ENCODE results near the gene ALDH5A1.

ALDH5A1 gene

DNA sequence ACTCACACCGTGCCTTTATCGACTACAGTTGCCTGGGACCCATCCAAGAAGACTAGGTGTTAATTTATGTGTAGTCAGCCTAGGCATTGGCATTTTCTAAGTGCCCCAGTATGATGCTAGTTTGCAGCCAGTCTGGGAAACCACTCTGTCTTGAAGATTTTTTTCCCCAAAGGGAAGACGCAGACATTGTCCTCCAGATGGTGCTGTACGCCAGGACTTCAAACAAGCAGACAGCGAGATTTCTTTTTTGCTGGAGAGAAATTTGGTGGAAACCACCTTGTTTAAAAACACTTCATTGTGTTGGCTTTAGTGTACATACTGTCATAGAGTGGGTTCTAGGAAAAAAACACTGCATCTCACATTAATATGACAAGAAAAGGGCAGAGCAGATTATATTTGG lies 30.0 kb downstream of the ALDH5A1 start:
- peak; percentile 56 for DNase-seq (ENCODE audit: low spot score)

DNA sequence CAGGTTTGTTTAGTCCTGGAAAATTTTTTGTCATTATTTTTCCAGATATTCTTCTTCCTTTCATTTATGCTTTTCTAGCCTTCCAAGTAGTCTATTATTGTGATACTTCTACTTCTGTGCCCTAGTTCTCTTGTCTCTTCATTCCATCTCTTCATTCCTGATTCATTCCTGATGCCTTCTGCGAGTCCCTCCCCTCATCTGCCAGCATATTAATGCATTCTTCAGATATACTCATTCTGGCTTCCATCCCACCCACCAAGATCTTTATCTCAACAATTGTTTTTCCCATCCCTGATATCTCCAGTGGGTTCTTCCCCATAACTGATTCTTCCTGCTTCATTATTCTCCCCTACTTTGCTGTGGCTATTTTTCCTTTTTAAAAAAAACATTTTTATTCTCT lies 35.2 kb downstream of the ALDH5A1 start:
- DNase-seq (ENCODE audit: low spot score) = no peak

DNA sequence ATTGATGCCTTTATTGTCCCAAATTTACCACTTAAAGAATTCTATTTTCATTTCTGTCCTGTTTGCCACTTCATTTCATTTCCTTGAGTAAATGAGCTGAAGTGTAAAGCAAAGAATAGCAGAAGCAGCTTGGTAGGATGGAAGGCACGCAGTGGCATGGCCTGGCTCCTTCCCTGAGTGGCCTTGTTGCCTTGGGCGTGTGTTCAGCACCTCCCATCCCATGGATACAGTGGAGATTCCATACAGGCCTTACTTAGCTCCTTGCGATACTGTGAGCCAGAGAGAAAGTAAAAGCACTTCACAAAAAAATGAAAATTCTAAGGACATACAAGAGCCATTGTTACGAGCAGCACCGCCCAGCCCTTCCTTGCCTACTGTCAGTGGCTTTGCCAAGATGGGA lies 39.6 kb downstream of the ALDH5A1 start:
- no peak for DNase-seq (ENCODE audit: low spot score)

DNA sequence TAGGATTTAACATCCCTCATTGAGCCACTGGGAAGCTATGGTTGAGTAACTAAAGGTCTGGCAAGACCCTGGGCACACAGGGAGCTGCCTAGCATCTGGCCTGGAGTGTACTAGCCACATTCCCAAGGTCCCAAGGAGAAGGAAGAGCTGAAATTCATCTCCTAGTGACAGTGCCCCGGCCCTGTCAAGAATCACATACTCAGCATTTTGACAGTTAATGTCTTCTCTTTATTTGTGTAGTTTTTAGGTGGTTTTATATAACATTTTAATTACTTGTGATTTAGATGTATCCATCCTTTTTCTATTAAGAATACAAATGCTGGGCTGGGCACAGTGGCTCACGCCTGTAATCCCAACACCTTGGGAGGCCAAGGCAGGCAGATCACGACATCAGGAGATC lies 40.4 kb downstream of the ALDH5A1 start:
- DNase-seq (ENCODE audit: low spot score) = no peak

DNA sequence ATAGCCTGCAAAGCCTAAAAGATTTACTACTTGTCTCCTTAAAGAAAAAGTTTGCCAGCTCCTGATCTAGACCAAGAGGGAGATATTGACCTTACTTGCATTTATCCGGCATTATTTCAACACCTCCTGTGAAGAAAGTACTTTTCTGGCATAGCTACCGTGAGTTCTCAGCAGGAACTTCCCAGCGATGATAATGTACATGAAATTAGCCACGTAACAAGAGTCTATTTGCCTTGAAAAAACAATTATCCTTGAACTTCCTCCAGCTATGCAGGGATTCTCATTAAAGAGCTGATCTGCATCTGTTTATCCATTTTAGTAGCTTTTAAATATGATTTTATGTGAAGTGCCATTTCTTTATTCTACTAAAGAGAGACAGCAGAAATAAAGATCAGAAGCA lies 41.7 kb downstream of the ALDH5A1 start:
- no peak for DNase-seq (ENCODE audit: low spot score)

DNA sequence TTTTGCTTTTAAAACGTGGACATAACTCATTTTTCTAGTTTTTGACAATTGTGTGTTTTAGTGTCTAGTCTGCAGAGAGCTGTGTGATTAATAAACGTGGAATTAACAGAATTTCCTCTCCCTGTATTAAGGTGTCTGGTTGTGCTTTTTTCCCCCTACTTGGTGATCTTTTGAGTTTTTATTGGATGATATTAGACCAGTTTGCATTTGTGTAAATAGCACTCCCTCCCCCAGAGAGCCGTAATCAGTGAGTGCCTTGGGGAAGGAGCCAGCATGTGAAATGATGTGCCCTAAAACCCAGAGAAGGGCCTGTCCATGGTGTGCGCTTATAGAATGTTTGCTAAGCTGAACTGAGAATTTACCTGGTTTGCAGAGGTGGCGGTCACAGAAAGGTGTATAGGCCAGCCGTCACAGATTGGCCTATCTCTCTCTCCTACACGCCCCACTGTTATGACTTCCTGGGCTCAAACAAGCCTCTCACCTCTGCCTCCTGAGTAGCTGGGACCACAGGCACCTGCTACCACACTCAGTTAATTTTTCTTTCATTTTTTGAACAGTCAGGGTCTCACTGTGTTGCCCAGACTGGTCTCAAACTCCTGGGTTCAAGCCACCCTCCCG lies 42.4 kb downstream of the ALDH5A1 start:
- no peak for DNase-seq (ENCODE audit: low spot score)

DNA sequence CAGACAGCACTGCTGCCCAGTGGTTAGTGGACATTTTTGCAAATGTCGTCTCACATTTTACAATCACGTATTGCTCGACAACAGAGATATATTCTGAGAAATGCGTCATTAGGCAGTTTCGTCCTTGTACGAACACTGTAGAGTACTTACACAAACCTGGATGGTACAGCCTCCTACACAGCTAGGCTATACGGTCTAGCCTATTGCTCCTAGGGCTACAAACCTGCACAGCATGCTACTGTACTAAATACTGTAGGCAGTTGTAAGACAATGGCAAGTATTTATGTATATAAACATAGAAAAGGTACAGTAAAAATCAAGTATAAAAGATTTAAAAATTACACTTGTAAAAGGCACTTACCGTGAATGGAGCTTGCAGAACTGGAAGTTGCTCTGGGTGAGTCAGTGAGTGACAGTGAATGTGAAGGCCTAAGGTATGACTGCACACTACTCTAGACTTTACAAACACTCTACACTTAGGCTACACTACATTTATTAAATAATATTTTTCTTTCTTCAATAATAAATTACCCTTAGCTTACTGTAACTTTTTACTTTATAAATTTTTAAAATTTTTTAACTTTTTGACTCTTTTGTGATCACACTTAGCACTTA lies 43.1 kb downstream of the ALDH5A1 start:
- DNase-seq (ENCODE audit: low spot score) = peak; percentile 47

DNA sequence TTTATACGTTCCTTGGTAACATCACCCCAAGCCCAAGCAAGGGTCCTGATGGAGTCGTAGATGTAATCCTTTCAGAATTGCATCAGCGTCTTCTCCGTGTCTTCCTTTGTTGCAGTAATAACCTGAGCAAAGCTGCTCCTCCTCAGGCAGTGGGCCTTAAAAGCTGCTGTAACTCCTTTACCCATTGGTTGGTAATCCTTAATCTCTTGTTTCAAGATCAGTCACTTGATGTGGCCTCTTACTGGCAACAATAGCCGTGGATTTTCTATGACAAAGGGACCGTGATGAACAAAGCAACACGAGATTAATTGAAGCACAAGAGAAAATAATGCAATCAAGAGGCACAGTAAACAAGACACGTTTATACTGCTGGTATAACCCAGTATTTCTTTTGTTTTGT lies 44.6 kb downstream of the ALDH5A1 start:
- no peak for DNase-seq (ENCODE audit: low spot score)

DNA sequence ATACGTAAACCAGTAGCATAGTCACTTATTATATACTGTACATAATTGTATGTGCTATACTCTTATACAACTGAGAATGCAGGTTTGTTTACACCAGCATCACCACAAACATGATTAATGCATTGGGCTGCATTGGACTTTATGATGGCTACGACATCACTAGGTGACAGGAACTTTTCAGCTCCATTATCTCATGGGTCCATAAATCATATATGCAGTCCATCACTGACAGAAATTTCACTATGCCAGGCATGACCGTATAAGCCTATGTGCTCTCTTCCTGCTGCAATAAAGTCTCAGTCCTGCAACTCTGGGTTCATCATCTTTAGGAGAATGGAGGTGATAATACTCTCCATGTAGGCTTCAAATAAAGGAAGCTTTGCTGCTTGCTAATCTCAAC lies 45.4 kb downstream of the ALDH5A1 start:
- DNase-seq (ENCODE audit: low spot score) = no peak

DNA sequence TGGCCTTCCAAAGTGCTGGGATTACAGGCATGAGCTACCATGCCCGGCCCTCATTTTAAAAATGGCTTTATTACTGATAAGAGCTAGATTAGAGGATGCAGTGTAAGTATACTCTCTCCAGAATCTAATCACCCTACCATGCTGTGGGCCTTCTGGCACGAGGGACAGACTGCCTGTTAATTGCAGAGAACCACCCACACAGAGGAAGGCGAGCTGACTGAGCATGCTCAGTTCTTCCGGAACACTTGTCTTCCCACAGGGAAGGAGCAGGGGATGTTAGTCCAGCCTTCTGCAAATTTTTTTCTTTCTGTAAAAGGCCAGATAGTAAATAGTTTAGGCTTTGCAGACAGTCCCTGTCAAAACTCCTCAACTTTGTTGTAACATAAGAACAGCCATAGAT lies 48.9 kb downstream of the ALDH5A1 start:
- DNase-seq (ENCODE audit: low spot score) = no peak

DNA sequence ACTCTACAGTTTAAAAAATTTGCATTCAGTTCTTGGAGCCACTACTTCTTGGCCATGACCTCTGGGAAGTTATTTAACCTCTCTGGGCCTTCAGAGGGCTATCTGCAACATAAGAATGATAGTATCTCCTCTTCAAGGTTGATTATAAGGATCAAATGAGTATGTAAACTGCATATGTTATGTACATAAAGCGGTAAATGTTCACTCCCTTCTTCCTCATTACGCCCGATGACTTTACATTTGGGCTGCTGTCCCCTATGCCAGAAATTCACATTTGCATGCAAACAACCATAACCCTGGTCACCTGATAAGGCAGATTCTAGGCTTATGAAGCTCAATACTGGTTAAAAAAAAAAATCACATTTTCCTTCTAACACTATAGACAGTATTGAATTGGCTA lies 50.4 kb downstream of the ALDH5A1 start:
- DNase-seq (ENCODE audit: low spot score) = no peak

DNA sequence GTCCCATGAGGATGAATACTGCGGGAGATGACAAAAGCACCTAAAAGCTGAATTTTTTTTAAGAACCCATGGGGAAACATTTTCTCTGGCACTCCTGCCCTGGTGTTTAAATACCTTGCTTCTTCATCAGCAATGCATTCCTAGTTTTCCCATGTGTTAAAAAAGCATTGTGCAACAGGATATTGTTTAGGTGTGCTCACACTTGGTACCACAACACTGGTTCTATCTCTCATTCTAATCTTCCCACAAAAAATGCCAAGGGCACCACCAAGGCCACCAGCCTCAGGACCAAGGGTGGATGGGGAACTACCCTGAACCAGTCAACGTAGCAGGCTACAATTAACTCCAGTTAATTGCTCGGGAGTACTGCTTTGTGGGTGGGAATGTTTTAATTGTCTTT lies 50.9 kb downstream of the ALDH5A1 start:
- DNase-seq (ENCODE audit: low spot score) = no peak

DNA sequence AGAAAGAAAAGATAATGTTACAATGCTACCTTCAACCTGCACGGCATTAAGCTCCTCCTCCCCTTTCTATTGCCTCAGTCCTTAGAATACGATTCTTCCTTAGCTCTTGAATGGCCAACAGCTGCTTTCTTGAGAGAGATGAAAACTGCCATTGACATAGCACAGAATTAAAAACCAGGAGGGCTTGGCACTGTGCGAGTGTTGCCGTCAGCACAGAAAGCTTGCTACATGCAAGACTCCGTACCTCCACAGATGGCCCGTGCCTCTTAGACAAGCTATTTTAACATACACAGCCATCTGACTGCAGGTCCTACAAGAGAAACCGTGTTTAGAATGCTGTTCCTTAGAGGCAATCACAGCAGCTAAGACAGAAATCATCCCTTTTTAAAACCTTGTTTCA lies 51.7 kb downstream of the ALDH5A1 start:
- no peak for DNase-seq (ENCODE audit: low spot score)

DNA sequence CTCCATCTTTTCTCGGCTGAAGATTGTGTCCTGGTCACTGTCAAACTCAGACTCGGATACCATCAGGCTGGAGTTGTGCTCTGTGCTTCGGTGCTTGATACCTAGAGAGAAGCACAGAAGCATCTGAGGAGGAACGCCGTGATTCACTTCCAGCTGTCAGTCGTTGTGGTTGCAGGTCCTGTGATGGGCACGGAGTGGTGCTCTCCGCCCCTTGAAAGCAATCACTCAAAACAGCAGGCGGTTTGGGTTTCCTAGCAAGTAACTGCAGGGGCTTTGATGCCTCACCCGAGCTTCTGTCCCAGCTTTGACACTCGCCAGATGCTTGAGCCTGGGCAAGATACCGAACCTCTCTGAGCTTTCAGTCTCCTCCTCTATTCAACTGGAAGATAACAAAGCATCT lies 52.5 kb downstream of the ALDH5A1 start:
- DNase-seq (ENCODE audit: low spot score) = no peak

DNA sequence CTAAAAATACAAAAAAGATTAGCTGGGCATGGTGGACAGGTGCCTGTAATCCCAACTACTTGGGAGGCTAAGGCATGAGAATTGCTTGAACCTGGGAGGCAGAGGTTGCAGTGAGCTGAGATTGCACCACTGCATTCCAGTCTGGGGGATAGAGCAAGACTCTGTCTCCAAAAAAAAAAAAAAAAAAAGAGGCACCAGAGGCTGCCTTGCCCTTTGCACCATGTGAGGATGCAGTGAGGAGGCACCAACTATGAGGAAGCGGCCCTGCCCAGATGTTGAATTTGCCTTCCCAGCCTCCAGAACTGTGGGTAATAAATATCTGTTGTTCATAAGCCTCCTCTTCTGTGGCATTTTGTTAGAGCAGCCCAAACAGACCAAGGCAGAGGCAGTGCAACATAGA lies 54.4 kb downstream of the ALDH5A1 start:
- no peak for DNase-seq (ENCODE audit: low spot score)

DNA sequence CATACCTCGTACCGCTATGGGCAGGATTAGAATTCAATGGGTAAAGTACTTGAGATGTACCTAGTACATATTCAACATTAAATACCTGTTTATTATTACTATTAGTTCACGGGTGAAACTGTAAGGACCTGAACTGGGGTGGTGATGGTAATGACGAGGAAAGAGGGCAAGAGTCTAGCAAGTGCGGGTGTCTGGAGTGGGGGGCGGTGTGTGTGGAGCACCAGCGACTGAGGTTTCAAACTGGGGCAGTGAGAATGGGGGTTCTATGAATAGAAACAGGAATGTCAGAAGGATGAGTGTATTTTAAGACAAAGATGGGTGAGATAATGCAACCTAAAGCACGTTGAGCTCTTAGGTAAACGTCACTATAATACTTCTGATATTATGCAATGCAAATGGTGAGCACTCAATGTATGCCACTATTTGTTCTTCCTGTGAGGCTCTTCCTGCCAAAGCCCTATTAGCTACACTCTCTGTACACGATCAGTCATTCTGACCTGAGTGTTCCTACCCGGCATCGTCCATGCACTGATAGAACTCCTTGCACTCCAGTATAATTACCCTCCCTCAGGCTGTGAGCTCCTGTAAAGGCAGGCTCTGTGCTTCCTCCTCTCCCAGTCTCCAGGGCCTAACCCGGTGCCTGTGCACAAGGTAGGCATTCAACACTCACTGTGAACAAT lies 55.0 kb downstream of the ALDH5A1 start:
- DNase-seq (ENCODE audit: low spot score) = no peak

DNA sequence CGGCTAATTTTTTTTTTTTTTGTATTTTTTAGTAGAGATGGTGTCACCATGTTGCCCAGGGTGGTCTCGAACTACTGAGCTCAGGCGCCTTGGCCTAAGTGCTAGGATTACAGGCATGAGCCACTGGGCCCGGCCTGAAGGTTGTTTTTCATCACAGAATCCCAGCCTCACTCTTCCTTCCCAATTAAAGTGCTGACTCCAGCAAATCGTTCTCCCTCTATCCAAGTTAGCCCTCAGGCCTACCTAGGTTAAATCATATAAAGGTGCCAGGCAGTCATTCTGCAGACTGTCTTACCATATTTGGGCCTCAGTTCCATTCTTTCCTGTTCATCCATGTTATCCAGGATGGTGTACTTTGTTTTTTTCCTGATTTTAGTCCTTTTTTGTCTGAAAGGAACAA lies 56.4 kb downstream of the ALDH5A1 start:
- no peak for DNase-seq (ENCODE audit: low spot score)

DNA sequence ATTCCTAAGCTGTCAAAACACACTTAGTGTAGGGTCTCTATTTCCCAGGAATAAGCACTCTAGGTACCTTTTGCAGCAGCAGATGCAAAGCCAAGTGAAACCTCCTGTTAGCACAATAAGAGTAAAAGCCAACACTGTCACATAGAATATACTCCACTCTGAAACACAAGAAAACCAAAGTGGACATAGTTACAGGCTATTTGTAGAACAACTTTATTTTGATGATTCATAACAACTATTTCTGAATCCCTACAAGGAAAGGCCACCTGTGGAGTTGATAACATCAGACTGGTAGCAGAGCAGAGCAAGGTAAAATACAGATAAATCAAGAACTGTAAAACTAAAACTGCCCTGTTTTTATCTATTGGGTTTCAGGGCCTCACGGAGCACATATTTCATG lies 59.7 kb downstream of the ALDH5A1 start:
- DNase-seq (ENCODE audit: low spot score) = no peak

DNA sequence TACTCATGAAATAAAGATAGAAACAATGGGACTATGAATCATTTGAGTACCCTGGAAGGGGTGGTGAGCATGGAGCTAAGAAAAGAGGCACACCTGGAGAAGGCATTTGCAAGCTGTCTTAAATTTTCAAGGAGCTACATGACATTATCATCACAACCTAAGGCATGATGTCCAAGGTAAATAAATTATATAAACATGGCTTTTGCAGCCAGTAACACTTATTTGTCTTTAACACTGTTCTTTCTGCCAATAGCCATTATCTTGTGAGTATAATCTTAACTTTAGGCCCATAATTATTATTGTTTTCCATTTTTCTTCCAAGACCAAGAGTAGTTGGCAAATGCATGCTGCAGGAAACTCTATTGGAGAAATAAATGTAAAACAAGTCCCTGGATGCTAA lies 63.7 kb downstream of the ALDH5A1 start:
- no peak for DNase-seq (ENCODE audit: low spot score)

DNA sequence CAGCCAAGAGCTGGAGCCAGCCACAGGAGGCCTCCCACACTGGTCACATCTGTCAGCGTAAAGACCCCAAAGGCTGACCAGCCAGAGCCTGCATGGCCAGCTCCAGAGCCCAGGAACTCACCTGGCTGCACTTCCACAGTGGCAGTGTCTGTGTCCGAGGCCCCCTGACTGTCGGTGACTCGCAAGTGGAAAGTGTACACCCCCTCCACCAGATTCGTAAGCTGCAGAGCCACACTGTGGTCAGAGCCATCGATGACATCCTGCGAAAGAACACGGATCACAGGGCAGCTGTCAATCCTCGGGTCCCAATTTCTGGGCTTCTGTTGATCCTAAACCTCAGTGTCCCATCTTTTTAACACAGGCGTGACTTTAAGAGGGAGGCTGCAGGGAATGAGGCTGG lies 69.3 kb downstream of the ALDH5A1 start:
- no peak for DNase-seq (ENCODE audit: low spot score)

DNA sequence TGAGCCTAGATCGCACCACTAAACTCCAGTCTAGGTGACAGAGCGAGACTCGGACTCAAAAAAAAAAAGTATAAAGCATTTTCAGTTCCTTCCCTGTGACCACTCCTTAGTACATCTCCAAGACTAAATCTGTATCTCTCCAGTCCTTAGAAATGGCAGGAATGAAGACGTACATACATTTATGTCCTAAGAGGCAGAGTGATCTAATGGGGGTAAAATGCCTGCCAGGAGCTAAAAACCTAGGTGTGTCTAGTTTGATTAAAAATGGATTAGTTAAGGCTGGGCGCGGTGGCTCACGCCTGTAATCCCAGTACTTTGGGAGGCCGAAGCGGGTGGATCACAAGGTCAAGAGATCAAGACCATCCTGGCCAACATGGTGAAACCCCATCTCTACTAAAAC lies 70.4 kb downstream of the ALDH5A1 start:
- DNase-seq (ENCODE audit: low spot score) = no peak

DNA sequence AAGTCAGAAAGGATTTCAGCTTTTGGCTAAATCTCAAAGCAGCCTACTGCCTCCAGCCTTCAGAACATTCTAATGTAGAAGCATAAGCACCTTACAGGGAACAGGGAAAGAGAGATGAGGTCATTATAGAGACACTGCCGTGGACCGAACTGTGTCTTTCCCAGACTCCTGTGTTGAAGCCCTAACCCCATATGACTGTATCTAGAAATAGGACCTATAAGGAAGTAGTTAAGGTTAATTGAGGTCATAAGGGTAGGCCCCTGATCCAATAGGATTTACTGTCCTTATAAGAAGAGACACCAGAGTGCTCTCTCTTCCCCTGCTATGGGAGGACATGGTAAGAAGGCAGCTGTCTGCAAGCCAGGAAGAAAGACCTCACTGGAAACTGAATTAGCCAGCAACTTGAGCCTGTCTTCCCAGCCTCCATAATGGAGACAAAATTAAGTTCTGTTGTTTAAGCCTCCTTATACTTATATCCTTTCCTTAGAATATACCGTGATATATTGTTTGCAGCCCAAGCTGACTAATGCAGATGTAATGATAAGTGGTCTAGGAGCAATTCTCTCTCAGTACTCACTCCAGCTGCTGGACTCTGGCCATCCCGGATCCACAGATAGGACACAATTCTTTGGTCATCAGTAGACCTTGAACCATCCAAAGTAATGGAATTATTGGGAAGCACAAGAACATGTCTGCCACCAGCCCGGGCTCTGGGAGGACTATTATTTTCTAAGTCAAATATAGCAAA lies 71.4 kb downstream of the ALDH5A1 start:
- DNase-seq (ENCODE audit: low spot score) = peak; percentile 23

DNA sequence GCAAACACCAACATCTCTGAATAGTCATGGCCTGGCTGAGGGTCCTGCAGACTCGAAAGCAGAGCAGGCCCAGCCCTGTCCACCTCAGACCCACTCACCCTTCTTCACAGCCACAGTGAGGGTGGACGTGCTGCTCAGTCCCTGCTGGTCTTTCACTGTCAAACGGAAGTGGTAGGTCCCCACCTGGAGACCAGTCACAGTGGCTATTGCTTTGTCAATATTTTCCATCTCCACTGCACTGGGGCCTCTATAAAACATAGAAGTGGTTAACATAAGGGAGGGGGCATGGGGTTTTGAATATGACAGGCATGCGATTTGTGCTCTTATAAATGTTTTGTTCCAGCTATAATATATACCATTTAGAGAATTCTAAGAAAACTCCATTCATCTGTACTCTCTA lies 73.9 kb downstream of the ALDH5A1 start:
- DNase-seq (ENCODE audit: low spot score) = no peak

Measured in RKO (cell line).